Neural progenitor cell (in vitro differentiated cells): ENCODE data around the gene LIPI. TPM values are rescaled to one million over a fixed set of nuclear protein-coding genes. Genes with fewer than 3 reads are reported as not detected.

Source experiments
- DNase-seq: peaks from one replicate; pipeline ENCODE4 v3.0.0-alpha.2; 2016; ENCODE audit warnings: low spot score
- H2AFZ ChIP-seq: fragments of 200-600 bp; sonication (generic); replicated peaks from 2 replicates; pipeline ENCODE4 v1.6.1; 2016; ENCODE audit warnings: antibody characterized with exemption
- H3F3A ChIP-seq: fragments of 200-600 bp; sonication (generic); 2 replicates; pipeline ENCODE4 v1.6.1; 2016; ENCODE audit warnings: antibody characterized with exemption, low read depth
- H3K27ac ChIP-seq: fragments of 200-600 bp; sonication (generic); 2 replicates; pipeline ENCODE4 v1.5.1; 2016; ENCODE audit warnings: mild to moderate bottlenecking
- H3K27me3 ChIP-seq: fragments of 200-600 bp; sonication (generic); 2 replicates; pipeline ENCODE4 v1.6.1; 2016; ENCODE audit warnings: mild to moderate bottlenecking, moderate library complexity
- H3K36me3 ChIP-seq: fragments of 200-600 bp; sonication (generic); 2 replicates; pipeline ENCODE4 v1.5.1; 2016
- H3K4me1 ChIP-seq: fragments of 200-600 bp; sonication (generic); 2 replicates; pipeline ENCODE4 v1.6.1; 2016; ENCODE audit warnings: mixed run types
- H3K4me2 ChIP-seq: fragments of 200-600 bp; sonication (generic); 2 replicates; pipeline ENCODE4 v1.6.1; 2016
- H3K4me3 ChIP-seq: fragments of 200-600 bp; sonication (generic); 2 replicates; pipeline ENCODE4 v1.5.1; 2016
- H3K79me2 ChIP-seq: fragments of 200-600 bp; sonication (generic); 2 replicates; pipeline ENCODE4 v1.6.1; 2016; ENCODE audit warnings: low read depth
- H3K9ac ChIP-seq: fragments of 200-600 bp; sonication (generic); 2 replicates; pipeline ENCODE4 v1.6.1; 2016
- H3K9me3 ChIP-seq: fragments of 200-600 bp; sonication (generic); 2 replicates; pipeline ENCODE4 v1.5.1; 2016; ENCODE audit warnings: low read depth
- H4K20me1 ChIP-seq: fragments of 200-600 bp; sonication (generic); 2 replicates; pipeline ENCODE4 v1.6.1; 2016; ENCODE audit warnings: low read depth
- H3K27ac Mint-ChIP-seq: 3 replicates; pipeline ENCODE4 v1.8.0; 2021; ENCODE audit warnings: mixed read lengths
- H3K27me3 Mint-ChIP-seq: 2 replicates; pipeline ENCODE4 v1.8.0; 2022; ENCODE audit warnings: low read depth, mild to moderate bottlenecking, inconsistent platforms, moderate library complexity, mixed read lengths; ENCODE audit not compliant: insufficient read depth
- H3K36me3 Mint-ChIP-seq: 3 replicates; pipeline ENCODE4 v1.8.0; 2021; ENCODE audit warnings: mixed read lengths
- H3K4me1 Mint-ChIP-seq: 3 replicates; pipeline ENCODE4 v1.8.0; 2021; ENCODE audit warnings: mixed read lengths
- H3K4me3 Mint-ChIP-seq: 3 replicates; pipeline ENCODE4 v1.8.0; 2021; ENCODE audit warnings: mild to moderate bottlenecking, moderate library complexity, mixed read lengths
- H3K9me3 Mint-ChIP-seq: 3 replicates; pipeline ENCODE4 v1.8.0; 2020; ENCODE audit warnings: mixed read lengths
- EZH2 ChIP-seq: fragments of 200-600 bp; sonication (generic); IDR thresholded peaks from 2 replicates; pipeline ENCODE4 v1.6.1; 2017; ENCODE audit warnings: antibody characterized with exemption, mild to moderate bottlenecking, moderate library complexity
- EZH2phosphoT487 ChIP-seq: fragments of 200-600 bp; sonication (generic); IDR thresholded peaks from 2 replicates; pipeline ENCODE4 v1.6.1; 2017; ENCODE audit warnings: antibody characterized with exemption
- total RNA-seq: library from RNA; depleted of rRNA; stranded (reverse); fragments of >200 nt; gene quantifications from 2 replicates; pipeline ENCODE4 v1.2.3, GENCODE V29; 2015; ENCODE audit warnings: low replicate concordance
- TF ChIP-seq, protein P1 (sequence below): fragments of 200-600 bp; sonication (generic); IDR thresholded peaks from 2 replicates; pipeline ENCODE4 v1.5.1; 2017; ENCODE audit warnings: antibody characterized with exemption, mild to moderate bottlenecking

LIPI gene
- total RNA-seq, 1 donor from 2014 or later = not detected

DNA sequence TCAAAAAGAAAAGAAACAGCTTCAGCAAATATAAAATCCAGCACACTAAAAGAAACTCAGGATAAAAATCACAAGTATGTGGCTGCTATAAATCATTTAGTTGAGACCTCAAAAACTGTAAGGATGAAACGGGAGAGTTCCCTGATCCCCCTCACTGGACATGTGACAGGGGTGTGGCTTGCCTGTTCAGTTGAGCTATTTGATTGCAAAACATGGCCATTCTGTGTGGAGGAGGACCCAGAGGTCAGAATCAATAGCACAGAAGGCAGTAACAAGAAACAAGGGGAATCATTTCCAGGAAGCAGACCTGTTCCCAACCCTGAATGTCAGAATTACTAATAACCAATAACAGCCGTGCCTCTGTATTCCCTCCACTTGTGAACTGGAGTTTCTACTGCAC is 33.1 kb upstream of the LIPI start:
- Mint-ChIP-seq H3K4me3 (no peak overlapping the region), H3K27me3 (peaks cover 2% of the 10 kb centered on the region), H3K36me3 (no peaks in the 10 kb centered on the region), H3K4me1 (no peaks in the 10 kb centered on the region), H3K27ac (no peak overlapping the region), H3K9me3 (no peaks in the 10 kb centered on the region)
- no peaks in the 10 kb centered on the region for H3K9me3 ChIP-seq
- no peaks in the 10 kb centered on the region for H3K79me2 ChIP-seq
- no peaks in the 10 kb centered on the region for H4K20me1 ChIP-seq
- H3K27ac ChIP-seq = no peak overlapping the region
- TF ChIP-seq EZH2phosphoT487 (no peak), EZH2 (no peak)
- TF ChIP-seq, protein P1, sequence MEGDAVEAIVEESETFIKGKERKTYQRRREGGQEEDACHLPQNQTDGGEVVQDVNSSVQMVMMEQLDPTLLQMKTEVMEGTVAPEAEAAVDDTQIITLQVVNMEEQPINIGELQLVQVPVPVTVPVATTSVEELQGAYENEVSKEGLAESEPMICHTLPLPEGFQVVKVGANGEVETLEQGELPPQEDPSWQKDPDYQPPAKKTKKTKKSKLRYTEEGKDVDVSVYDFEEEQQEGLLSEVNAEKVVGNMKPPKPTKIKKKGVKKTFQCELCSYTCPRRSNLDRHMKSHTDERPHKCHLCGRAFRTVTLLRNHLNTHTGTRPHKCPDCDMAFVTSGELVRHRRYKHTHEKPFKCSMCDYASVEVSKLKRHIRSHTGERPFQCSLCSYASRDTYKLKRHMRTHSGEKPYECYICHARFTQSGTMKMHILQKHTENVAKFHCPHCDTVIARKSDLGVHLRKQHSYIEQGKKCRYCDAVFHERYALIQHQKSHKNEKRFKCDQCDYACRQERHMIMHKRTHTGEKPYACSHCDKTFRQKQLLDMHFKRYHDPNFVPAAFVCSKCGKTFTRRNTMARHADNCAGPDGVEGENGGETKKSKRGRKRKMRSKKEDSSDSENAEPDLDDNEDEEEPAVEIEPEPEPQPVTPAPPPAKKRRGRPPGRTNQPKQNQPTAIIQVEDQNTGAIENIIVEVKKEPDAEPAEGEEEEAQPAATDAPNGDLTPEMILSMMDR = no peak
- no peak for DNase-seq
- no peak overlapping the region for H3K4me2 ChIP-seq
- no peaks in the 10 kb centered on the region for H3K4me1 ChIP-seq
- H3K36me3 ChIP-seq = no peaks in the 10 kb centered on the region
- H3K27me3 ChIP-seq = no peaks in the 10 kb centered on the region
- H3K4me3 ChIP-seq = no peak overlapping the region
- H2AFZ ChIP-seq = no peak overlapping the region
- no peak overlapping the region for H3K9ac ChIP-seq
- no peaks in the 10 kb centered on the region for H3F3A ChIP-seq

DNA sequence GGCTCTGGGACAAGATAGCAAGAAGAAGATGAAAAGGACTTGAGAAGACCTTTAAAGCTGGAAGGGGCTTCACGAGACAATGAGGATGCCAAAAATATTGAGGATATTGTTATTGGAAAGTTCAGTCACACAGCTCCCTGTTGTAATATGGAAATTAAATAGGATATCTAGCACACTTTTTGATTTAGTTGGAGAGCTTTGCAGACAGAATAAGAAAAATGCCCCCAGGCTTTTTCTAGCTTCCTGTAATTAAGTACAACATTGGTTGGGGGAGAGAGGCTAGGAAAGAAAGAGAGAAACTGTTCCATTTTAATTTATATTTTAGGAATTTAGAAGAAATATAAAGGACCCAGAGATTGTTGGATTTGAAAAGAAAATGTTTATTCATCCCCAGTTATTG is 32.7 kb upstream of the LIPI start:
- H3K27me3 ChIP-seq = no peaks in the 10 kb centered on the region
- Mint-ChIP-seq H3K4me3 (no peak overlapping the region), H3K27me3 (peaks cover 2% of the 10 kb centered on the region), H3K36me3 (no peaks in the 10 kb centered on the region), H3K9me3 (no peaks in the 10 kb centered on the region), H3K4me1 (no peaks in the 10 kb centered on the region), H3K27ac (no peak overlapping the region)
- no peak overlapping the region for H3K27ac ChIP-seq
- H3K4me2 ChIP-seq = no peak overlapping the region
- H4K20me1 ChIP-seq = no peaks in the 10 kb centered on the region
- no peaks in the 10 kb centered on the region for H3F3A ChIP-seq
- H3K79me2 ChIP-seq = no peaks in the 10 kb centered on the region
- H3K4me3 ChIP-seq = no peak overlapping the region
- no peaks in the 10 kb centered on the region for H3K4me1 ChIP-seq
- TF ChIP-seq EZH2 (no peak), EZH2phosphoT487 (no peak)
- TF ChIP-seq, protein P1 = no peak
- DNase-seq = no peak
- no peaks in the 10 kb centered on the region for H3K36me3 ChIP-seq
- H3K9me3 ChIP-seq = no peaks in the 10 kb centered on the region
- H2AFZ ChIP-seq = no peak overlapping the region
- no peak overlapping the region for H3K9ac ChIP-seq

DNA sequence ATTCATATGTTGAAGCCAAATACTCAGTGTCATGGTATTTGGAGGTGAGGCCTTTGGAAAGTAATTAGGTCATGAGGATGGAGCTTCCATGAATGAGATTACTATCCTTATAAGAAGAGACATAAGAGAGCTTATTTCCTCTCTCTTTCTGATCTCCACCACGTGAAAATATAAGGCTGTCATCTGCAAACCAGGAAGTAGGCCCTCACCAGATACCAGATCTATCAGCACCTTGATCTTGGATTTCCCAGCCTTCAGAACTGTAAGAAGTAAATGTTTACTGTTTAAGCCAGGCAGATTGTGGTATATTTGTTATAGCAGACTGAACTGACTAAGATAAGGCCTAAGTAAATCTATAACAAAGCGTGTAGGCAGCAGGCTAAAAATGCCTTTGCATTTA is 30.5 kb upstream of the LIPI start:
- H3K4me2 ChIP-seq = no peak overlapping the region
- no peak overlapping the region for H2AFZ ChIP-seq
- no peak overlapping the region for H3K4me3 ChIP-seq
- H3K9me3 ChIP-seq = no peaks in the 10 kb centered on the region
- H3K4me1 Mint-ChIP-seq = no peaks in the 10 kb centered on the region
- no peaks in the 10 kb centered on the region for H3K27me3 Mint-ChIP-seq
- H3K36me3 Mint-ChIP-seq = no peaks in the 10 kb centered on the region
- H3K36me3 ChIP-seq = no peaks in the 10 kb centered on the region
- H3K4me3 Mint-ChIP-seq = no peak overlapping the region
- H3F3A ChIP-seq = no peaks in the 10 kb centered on the region
- H3K27me3 ChIP-seq = no peaks in the 10 kb centered on the region
- no peak overlapping the region for H3K27ac ChIP-seq
- H4K20me1 ChIP-seq = no peaks in the 10 kb centered on the region
- H3K9me3 Mint-ChIP-seq = no peaks in the 10 kb centered on the region
- H3K79me2 ChIP-seq = no peaks in the 10 kb centered on the region
- TF ChIP-seq, protein P1 = no peak
- no peak for TF ChIP-seq EZH2
- no peak for TF ChIP-seq EZH2phosphoT487
- DNase-seq = no peak
- H3K4me1 ChIP-seq = no peaks in the 10 kb centered on the region
- no peak overlapping the region for H3K9ac ChIP-seq
- H3K27ac Mint-ChIP-seq = no peak overlapping the region

DNA sequence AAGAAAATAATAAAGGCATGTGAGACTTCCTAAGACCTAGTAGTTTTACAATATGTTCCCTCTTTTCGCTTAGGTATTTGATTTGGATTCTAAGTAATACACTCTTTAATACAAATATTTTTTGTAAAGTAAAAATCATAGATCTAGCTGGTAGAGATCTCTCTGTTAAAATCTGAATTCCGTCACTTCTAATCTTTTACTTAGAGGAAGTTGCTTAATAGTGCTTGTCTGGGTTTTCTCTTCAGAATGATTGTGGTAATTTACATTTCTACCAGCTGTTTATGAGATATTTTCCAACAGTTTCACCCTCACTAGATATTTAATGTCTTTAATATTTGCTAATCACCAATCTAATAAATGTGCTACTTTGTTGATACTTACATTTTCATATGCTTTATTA is 28.5 kb upstream of the LIPI start:
- TF ChIP-seq, protein P1 = no peak
- TF ChIP-seq EZH2 (no peak), EZH2phosphoT487 (no peak)
- no peaks in the 10 kb centered on the region for H3K79me2 ChIP-seq
- H3K36me3 ChIP-seq = no peaks in the 10 kb centered on the region
- H3K9ac ChIP-seq = no peak overlapping the region
- Mint-ChIP-seq H3K36me3 (no peaks in the 10 kb centered on the region), H3K4me3 (no peak overlapping the region), H3K4me1 (no peaks in the 10 kb centered on the region), H3K27me3 (no peaks in the 10 kb centered on the region), H3K27ac (no peak overlapping the region), H3K9me3 (no peaks in the 10 kb centered on the region)
- no peaks in the 10 kb centered on the region for H3K27me3 ChIP-seq
- no peak overlapping the region for H3K4me2 ChIP-seq
- no peaks in the 10 kb centered on the region for H3F3A ChIP-seq
- no peaks in the 10 kb centered on the region for H4K20me1 ChIP-seq
- H2AFZ ChIP-seq = no peak overlapping the region
- no peak overlapping the region for H3K27ac ChIP-seq
- DNase-seq = no peak
- H3K4me3 ChIP-seq = no peak overlapping the region
- no peaks in the 10 kb centered on the region for H3K9me3 ChIP-seq
- no peaks in the 10 kb centered on the region for H3K4me1 ChIP-seq
